HG02588 (cell line): ENCODE results near the gene POLE.

ENCODE experiments used
- ATAC-seq: cut with Tn5 transposase; IDR thresholded peaks from one replicate; pipeline ENCODE4 v1.9.1; 2021; ENCODE audit warnings: mild to moderate bottlenecking, moderate library complexity; ENCODE audit not compliant: unreplicated experiment

POLE gene

GRCh38 chr12:132657004-132657727, 30.0 kb downstream of the POLE start:
- ATAC-seq, result no peak

GRCh38 chr12:132653567-132654290, 33.4 kb downstream of the POLE start:
- no peak for ATAC-seq

GRCh38 chr12:132651444-132652100, 35.6 kb downstream of the POLE start:
- no peak for ATAC-seq

GRCh38 chr12:132649226-132649945, 37.8 kb downstream of the POLE start:
- no peak for ATAC-seq

- ATAC-seq, result no peak
Measured at GRCh38 chr12:132648616-132649225, 38.4 kb downstream of the POLE start.

- ATAC-seq, result no peak
Measured at GRCh38 chr12:132647858-132648257, 39.3 kb downstream of the POLE start.

- ATAC-seq, result no peak
Measured at GRCh38 chr12:132646850-132647249, 40.3 kb downstream of the POLE start.

GRCh38 chr12:132642846-132643835, 44.0 kb downstream of the POLE start:
- no peak for ATAC-seq

- ATAC-seq, result no peak
Measured at GRCh38 chr12:132641811-132642650, 45.1 kb downstream of the POLE start.

GRCh38 chr12:132640936-132641335, 46.2 kb downstream of the POLE start:
- no peak for ATAC-seq

- no peak for ATAC-seq
Measured at GRCh38 chr12:132639956-132640520, 47.1 kb downstream of the POLE start.

- no peak for ATAC-seq
Measured at GRCh38 chr12:132638541-132639408, 48.4 kb downstream of the POLE start.

GRCh38 chr12:132637811-132638210, 49.3 kb downstream of the POLE start:
- no peak for ATAC-seq

- no peak for ATAC-seq
Measured at GRCh38 chr12:132635076-132635955, 51.8 kb downstream of the POLE start.

GRCh38 chr12:132634411-132634990, 52.6 kb downstream of the POLE start:
- no peak for ATAC-seq

GRCh38 chr12:132633901-132634300, 53.2 kb downstream of the POLE start:
- ATAC-seq, result no peak
